Upper lobe of left lung (tissue), 4 donors: Measurements from ENCODE around the gene TNFRSF25.

Source experiments
- POLR2A ChIP-seq, 4 donors: fragments of 450-650 bp; IDR thresholded peaks; one replicate each; pipeline ENCODE4 v1.5.1; 2016 to 2017; ENCODE audit warnings: antibody characterized with exemption in 4 of 4, mild to moderate bottlenecking in 2 of 4
- TF ChIP-seq, protein P1 (sequence below), 6 experiments: fragments of 450-650 bp in 4 of 6; fragments of 200-600 bp in 2 of 6; sonication (generic) in 2 of 6; IDR thresholded peaks; one replicate each; pipeline ENCODE4 v1.5.1; 2016 to 2019; ENCODE audit warnings: antibody characterized with exemption in 6 of 6

DNA sequence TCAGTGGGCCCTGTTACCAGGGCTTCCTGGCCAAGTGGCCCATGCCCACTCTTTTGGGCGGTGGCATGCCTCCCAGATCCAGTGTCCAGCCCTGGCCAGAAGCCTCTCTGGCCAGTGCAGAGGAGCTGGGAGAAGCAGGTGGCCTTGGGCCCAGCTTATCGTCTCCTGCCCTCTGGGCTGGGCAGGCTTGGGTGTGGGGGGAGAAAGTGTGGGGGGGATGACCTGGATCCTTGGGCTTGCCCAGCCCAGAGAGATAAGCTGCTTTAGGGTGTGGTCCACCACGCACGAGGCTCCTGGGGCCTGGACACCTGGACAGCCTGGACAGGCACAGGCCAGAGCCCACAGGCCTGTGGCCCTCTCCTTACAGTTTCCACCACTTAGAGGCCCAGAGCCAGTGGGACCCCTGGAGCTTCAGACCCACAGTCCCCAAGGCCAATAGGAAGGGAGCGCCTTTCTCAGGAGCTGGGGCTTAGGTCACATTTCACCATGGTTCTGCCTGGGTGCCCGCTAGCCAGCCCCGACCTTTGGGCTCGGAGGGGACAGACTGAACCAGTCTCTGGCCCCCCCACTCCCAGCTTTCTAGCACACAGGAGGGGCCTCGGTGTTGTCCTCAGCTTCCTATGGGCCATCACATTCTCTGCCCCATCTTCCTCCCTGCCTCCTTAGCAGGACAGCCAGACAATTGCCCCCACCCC is 39.5 kb downstream of the TNFRSF25 start:
- TF ChIP-seq, protein P1, sequence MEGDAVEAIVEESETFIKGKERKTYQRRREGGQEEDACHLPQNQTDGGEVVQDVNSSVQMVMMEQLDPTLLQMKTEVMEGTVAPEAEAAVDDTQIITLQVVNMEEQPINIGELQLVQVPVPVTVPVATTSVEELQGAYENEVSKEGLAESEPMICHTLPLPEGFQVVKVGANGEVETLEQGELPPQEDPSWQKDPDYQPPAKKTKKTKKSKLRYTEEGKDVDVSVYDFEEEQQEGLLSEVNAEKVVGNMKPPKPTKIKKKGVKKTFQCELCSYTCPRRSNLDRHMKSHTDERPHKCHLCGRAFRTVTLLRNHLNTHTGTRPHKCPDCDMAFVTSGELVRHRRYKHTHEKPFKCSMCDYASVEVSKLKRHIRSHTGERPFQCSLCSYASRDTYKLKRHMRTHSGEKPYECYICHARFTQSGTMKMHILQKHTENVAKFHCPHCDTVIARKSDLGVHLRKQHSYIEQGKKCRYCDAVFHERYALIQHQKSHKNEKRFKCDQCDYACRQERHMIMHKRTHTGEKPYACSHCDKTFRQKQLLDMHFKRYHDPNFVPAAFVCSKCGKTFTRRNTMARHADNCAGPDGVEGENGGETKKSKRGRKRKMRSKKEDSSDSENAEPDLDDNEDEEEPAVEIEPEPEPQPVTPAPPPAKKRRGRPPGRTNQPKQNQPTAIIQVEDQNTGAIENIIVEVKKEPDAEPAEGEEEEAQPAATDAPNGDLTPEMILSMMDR (IDR thresholded peaks at IDR 0.05), result no peak
- no peak for TF ChIP-seq POLR2A (IDR thresholded peaks at IDR 0.05)
